HG03558 (cell line): ENCODE measurements around the gene RYR3.

Source experiments
- ATAC-seq: cut with Tn5 transposase; IDR thresholded peaks from one replicate; pipeline ENCODE4 v1.9.1; 2021; ENCODE audit warnings: moderate number of reproducible peaks; ENCODE audit not compliant: unreplicated experiment; ENCODE audit errors: extremely low read depth

Gene RYR3

DNA sequence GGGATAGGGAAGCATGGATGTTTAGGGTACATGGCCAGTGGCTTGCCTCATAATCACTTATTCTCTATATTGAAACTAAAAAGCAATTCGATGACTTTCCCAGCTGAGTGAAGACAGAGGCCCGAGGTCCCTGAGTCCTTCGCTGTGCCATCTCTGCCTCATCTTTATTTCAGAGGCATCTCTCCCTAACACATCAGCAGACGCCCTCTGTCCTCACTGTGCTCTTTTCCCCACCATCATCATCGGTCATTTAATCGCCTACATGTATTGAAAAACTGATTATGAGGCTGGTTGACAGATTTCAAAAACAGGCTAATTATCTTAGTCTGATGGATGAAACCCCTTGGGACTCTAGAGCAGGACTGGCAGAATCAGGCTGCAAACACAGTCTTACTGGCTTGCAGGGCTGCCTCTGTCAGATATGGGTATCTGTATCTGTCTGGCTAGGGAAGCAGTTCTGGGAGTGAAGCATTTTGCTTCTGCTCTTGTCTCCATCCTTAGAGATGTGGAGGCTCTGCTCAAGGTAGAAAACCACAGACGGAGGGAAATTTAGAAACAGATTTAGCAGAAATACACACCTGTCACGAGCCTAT lies 366.6 kb downstream of the RYR3 start:
- no peak for ATAC-seq

DNA sequence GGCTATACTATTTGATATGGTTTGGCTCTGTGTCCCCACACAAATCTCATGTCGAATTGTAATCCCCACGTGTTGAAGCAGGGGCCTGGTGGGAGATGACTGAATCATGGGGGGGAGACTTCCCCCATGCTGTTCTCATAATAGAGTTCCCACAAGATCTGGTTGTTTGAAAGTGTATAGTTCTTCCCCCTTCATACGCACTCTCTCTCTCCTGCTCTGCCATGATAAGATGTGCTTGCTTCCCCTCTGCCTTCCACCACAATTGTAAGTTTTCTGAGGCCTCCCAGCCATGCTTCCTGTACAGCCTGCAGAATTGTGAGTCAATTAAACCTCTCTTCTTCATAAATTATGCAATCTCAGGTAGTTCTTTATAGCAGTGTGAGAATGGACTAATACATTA lies 367.4 kb downstream of the RYR3 start:
- ATAC-seq, result no peak

DNA sequence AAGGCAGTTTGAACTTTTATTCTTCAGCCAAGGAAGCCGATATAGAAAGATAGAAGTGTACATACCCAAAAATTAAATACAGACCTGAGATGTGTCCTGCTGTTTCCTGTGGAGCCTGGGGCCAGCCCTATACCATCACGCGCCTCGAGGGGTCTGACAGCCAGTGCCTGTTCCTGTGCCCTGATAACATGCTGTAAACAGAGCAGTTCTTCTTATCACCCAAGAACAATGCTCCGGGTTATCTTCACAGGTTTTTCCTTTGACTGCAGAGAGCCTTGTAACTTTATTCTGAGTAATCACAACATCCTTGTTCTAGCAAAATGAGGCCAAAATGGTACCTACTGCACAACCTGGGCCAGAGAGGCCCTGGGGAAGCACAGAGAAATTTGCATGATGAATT lies 367.8 kb downstream of the RYR3 start:
- no peak for ATAC-seq

DNA sequence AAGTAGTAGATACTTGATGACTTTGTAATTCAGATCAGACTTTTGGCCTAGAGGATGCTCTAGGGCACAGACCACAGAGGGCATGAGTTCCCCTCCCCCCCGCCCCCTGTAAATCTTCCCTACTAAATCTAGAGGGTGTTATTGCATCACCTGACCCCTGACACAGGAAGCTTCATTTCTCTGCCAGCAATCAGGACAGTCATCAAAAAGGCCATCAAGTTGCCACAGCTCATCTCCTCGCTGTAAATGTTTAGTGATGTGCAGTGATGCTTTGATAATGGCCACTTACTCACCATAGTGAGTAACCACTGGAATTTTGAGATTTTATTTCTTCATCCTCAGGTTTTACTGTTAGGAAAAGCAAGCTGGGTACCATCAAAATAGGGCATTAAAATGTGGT lies 368.3 kb downstream of the RYR3 start:
- no peak for ATAC-seq

DNA sequence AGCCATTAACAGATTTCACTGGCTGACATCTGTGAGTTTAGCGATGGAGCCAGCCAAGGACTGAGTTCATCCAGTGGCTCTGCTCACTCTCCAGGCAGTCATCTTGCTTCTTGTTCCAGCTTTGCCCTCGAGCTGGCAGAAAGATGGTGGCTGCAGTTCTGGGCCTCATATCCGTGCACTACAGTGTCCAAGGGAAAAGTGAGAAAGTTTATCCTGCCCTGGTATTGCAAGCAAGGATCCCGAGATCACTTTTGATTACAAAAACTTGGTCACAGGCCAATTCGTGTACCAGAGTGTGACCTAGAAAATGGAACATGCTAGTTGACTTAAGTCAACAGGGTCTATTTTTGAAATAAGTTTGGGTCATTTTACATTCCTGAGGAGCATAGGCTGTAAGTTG lies 369.6 kb downstream of the RYR3 start:
- ATAC-seq, result no peak

DNA sequence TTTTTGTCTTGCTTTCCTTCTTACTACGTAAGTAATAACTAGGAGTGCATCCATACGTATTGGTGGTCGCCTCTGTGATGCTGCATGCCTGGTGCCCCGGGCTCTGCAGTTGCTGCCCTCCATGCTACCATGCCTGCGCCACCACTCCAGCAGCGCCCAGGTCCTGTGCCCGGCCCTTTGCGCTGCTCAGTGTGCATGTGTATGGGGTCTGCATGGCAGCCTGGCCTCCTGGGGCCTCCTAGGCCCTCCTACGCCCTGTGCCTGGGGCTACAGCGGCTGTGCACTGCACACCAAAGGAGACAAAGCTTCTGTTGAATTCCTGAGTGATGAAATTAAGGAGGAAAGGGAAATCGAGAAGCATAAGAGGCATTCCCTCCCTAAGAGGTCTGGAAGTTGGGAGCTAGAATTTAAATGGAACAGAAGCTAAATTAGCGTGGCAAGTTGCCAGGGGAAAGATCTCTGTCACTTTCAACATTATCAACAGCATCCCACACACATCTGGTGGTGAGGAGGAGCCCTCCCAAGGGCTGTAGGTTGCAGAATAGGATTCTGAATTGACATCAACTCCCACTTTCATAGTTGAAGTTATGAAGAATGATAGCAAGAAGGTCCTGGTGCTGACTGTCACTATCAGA lies 382.5 kb downstream of the RYR3 start:
- ATAC-seq, result no peak

DNA sequence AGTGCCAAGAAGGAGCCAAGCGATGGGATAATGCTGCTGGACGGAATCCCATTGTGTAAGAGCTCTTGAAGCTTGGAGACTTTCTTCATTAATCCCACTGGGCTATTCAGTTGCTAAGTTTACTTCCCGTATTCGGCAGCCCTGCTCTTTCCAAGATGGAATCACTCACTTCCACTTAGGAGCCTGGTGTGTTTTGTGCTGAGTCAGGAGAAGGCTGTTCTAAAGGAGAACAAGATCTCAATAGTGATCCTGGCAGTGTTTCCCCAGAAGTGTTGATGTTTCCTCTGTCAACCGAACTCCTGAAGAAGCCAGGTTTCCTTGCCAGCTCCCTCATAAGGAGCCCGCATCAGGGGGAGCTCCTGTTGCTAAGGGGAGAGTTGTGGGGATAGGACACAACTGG lies 387.4 kb downstream of the RYR3 start:
- ATAC-seq, result no peak

DNA sequence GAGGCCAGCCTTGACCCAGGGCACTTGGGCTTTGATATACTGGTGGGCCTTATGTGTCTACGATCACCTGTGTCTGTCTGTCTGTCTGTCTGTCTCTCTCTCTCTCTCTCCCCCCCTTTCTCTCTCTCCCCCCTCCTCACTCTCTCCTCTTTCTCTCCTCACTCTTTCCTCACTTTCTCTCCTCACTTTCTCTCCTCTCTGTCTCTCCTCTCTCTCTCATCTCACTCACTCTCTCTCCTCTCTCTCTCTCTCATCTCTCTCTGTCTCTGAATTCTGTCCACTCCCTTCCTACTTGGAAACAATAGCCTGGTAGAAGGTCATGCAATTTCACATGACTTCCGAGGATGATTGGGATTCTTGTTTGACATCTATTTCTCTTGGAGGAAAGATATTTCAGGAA lies 388.4 kb downstream of the RYR3 start:
- no peak for ATAC-seq

DNA sequence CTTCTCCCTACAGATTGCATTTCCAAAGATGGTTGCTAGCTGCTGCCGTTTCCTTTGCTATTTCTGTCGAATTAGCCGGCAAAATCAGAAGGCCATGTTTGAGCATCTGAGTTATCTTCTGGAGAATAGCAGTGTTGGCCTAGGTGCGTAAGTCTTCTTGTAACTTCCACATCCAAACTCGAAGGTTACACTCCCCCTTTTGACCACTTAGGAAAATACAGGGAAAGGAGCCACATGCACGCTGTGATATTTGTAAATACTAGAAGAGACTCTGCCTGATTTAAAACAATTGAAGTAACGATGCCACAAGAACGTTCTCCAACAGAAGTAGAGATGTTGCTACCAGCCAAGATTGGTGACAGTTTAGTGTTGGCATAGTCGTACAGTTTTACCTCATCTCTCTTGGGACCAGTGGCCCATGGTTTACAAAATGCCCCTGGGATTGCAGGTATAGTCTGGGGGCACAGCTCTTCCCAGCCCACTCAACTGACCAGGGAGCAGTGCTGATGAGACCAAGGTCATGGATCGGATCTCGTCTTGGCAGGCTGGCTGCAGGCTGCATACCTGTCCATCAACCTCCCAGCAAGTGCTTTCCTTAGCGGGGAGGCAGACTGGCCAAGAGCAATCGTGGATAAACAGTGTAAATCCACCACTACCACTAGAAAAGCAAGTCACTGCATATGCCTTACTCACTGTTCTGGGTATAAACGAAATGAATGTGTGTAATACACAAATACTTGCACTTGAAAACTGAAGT lies 389.1 kb downstream of the RYR3 start:
- ATAC-seq, result no peak

DNA sequence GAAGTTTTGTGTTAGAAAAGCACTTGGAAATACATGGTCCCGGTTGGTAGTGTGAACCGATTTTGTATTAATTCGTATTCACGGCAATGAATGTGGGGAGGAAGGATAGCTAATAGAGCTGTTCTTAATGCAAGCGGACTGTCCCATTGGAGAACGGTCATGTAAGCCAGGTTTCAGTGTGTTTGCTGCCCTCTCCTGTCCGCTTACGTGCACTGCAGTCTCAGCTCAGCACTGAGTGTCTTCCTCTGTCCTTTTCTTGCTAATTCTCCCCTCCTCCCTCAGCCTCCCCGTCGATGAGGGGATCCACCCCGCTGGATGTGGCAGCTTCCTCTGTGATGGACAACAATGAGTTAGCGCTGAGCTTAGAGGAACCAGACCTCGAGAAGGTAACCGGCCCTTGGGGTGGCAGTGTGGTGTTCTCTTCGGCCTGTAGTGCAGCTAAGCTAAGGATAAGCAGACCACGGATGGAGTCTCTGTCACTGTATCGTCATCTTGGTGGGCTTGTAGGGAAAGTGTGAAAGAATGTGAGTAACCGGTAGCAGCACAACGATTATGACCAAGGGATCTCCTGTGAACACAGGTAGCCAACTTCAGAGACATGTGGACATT lies 390.0 kb downstream of the RYR3 start:
- no peak for ATAC-seq

DNA sequence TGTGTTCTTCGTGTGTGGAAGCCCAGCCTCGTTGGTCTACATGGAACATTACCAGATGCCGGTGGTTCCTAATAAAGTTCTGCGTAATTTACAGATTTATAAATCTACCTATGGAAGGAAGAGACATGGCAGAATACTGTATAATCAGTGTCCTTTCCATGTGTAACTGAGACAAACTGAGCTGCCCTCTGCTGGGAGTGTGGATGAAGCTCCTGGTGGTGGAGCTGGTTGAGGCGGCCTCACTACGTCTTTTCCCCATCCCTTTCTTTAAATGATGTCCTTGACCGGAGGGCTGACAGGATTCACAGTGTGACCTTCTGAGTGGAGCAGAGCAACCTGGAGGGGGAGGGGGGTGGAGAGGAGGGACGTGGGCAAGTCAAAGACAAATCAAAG lies 390.5 kb downstream of the RYR3 start:
- no peak for ATAC-seq

DNA sequence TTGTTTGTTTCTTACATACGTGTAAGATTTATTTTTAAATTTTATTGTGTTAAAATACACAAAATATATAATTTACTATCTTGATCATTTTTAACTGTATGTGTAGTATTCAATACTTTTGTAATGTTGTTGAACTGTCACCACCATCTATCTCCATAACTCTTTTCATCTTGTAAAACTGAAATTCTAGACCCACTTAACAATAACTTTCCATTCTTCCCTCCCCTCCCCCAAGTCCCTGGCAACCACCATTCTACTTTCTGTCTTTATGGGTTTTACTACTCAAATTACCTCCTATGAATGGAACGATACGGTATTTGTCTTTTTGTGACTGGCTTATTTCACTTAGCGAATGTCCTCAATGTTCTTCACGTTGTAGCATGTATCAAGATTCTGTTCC lies 395.4 kb downstream of the RYR3 start:
- no peak for ATAC-seq

DNA sequence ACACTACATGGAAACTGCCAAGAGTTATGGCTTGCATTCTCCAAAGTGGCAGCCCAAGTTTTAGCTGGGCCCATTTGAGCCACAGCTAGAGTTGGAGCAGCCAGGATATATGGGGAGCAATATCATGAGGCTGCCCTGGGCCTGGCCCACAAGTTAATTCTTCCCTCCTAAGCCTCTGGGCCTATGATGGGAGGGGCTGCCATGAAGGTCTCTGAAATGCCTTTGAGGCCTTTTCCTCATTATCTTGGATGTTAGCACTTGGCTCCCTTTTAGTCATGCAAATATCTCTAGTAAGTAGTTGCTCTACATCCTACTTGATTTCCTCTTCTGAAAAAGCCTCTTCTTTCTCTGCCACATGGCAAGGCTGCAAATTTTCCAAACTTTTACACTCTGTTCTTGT lies 400.0 kb downstream of the RYR3 start:
- no peak for ATAC-seq

DNA sequence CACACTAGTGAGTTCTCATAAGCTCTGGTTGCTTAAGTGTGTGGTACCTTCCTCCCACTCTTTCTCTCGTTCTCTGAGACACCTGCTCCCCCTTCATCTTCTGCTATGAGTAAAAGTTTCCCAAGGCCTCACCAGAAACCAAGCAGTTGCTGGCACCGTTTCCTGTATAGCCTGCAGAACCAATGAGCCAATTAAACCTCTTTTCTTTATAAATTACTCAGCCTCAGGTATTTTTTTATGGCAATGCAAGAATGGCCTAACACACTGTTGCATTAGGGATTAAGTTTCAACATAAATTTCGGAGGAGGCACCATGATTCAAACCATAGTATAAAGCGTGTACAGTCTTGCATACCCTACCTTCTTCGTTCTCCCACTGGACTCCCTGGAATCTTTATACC lies 405.3 kb downstream of the RYR3 start:
- no peak for ATAC-seq

DNA sequence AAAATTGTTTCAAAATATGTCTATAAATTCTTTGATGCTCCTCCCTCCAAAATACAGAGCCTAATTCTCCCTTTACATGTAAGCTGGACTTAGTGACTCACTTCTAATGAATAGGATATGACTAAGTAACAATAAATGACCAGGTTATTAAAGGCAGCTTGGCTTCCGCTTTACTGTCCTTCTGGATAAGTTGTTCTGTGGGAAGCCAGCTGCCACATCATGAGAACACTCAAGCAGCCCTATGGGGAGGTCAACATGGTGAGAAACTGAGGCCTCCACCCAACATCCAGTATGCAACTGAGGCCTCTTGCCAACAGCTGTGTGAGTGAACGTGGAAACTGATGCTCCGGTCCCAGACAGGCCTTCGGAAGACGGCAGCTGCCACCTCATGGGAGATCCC lies 410.2 kb downstream of the RYR3 start:
- ATAC-seq, result no peak

DNA sequence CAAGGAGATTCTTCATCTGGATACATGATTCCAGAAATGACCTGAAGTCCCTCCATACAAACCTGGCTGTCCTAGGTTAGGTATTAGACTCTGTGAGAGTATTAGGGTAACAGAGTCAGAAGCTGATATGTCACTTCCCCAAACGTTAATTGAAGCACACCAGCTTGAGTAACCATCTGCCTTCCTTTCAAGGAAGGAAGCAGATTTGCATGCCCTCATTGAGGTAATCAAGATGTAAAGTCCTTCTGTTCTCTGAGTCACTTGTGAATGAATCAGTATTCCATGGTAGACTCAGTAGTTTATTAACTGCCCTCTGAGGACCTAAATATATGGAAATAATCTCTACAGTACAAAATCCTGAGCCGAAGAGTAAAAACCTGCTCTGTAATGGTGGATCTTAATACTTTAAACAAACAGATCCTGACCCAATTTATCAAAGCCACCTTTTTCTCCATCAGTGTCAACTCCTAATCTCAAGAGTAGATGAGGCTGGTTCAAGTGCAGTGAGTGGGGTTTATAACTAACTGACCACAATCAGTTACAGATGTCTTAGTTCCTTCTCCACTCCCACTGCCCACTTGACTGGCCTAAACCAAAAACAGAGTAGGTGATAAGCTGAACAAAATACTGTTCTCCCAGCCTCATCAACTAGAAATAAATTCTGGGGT lies 411.4 kb downstream of the RYR3 start:
- ATAC-seq, result peak; percentile 74

DNA sequence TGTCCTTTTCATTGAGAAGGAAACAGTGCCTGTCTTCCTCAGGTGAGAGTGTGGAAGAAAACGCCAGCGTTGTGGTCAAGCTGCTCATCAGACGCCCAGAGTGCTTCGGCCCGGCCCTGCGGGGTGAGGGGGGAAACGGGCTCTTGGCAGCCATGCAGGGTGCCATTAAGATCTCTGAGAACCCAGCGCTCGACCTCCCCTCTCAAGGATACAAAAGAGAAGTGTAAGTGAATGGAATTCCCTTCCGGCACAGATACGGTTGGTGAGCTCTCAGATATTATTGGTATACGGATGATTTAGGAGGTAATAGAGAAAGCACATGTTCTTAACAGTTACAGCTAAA lies 411.9 kb downstream of the RYR3 start:
- no peak for ATAC-seq

DNA sequence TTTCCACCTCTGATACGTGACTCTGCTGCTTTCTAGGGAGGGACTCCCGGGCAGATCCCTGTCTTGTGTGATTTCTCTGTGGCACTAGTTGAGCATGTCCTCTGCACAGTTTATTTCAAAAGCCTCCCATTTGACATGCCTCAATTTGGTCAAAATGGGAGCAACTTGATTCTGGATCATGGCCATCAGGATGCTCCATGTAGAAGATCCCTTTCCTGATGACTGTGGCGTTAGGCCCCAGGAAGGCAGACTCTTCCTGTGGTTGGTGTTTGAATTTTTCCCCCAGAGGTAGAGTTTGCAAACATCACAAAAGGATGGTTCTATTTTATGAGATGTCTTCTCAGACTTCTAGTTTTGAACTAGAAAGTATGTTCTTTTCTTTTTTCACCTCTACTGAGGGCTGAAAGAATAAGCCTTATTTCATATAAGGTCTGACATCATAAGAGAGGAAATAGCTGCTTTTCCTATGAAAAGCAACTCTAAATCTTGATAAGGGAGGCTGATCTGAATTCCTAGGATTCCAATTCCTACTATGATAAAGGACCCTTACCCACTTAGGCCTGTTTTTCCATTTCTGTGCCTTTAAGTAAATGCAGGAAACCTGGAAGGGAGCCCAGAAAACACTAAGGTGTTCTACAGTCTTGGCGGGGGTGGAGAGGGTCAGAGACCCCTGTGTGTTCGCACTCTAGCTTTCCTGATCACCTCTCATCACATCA lies 413.7 kb downstream of the RYR3 start:
- no peak for ATAC-seq

DNA sequence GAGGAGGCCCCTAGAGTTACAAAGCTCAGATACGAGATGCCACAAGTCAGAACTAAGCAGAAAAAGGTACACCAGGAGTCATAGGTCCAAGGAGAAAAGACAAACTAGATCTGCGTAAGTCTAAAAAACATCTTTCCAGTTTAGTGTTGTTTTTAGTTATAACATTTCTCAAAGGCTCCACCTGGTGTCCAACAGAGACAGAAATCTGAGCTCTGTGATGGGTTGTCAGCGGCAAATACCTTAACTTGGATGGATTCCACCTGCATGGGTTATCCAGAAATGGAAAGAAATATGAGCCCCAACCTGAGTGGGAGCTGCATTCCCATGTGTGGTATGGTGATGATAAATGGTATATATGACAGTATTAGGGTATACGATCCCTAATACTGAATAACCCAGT lies 418.9 kb downstream of the RYR3 start:
- no peak for ATAC-seq

DNA sequence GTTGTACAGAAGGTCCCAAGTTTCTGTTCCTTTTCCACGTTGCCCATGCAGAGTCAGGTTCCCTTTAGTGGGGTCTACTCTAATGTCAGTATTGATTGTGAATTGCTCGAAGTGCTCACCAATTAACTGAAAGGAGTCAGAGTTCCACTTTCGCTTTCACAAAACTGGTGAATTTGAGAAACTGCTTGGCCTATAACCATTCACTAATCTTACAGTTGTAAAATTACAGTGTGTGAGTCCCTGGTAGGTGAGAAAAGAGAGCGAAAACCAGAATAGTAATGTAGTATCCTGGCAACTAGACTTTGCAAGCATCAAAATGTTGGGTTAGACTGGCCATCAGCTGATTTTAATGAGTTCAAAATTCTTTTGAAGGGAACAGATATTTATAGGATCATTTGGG lies 420.0 kb downstream of the RYR3 start:
- no peak for ATAC-seq
